Activated B cell treated with CpG ODN at 0.5 μM for 24 hours (primary cell): ENCODE results near the gene HOXB3. TPM values are rescaled to one million over a fixed set of nuclear protein-coding genes. Genes with fewer than 3 reads are reported as not detected.

Source experiments
- ATAC-seq: fragments of 200-7000 bp; cut with Tn5 transposase; one replicate; pipeline ENCODE4 v1.10.0; 2021; ENCODE audit warnings: low read depth, mild to moderate bottlenecking, moderate library complexity
- CTCF ChIA-PET: fragments of 350-600 bp; sonication (Branson Sonifier 250); formaldehyde crosslinking; loops from one replicate; lab custom pipeline; 2021; ENCODE audit warnings: antibody characterized with exemption; lab: Charles Lee
- POLR2A ChIA-PET: fragments of 350-600 bp; sonication (Branson Sonifier 250); formaldehyde crosslinking; loops from one replicate; lab custom pipeline; 2021; ENCODE audit warnings: antibody characterized with exemption; lab: Charles Lee
- DNase-seq: peaks from one replicate; pipeline ENCODE4 v3.0.0; 2022
- H3K27ac Mint-ChIP-seq: one replicate; pipeline ENCODE4 v1.8.0; 2020; ENCODE audit warnings: mixed read lengths
- H3K27me3 Mint-ChIP-seq: one replicate; pipeline ENCODE4 v1.8.0; 2021; ENCODE audit warnings: mixed read lengths
- H3K36me3 Mint-ChIP-seq: one replicate; pipeline ENCODE4 v1.8.0; 2021; ENCODE audit warnings: low read depth, mixed read lengths
- H3K4me1 Mint-ChIP-seq: one replicate; pipeline ENCODE4 v1.8.0; 2021; ENCODE audit warnings: mixed read lengths
- H3K4me3 Mint-ChIP-seq: one replicate; pipeline ENCODE4 v1.8.0; 2020; ENCODE audit warnings: mild to moderate bottlenecking, mixed read lengths
- H3K9me3 Mint-ChIP-seq: one replicate; pipeline ENCODE4 v1.8.0; 2020; ENCODE audit warnings: mixed read lengths
- intact Hi-C: fragments of 100-400 bp; cut with micrococcal nuclease; formaldehyde crosslinking; loops from one replicate; pipeline ENCODE4 v1.15.1; 2024
- total RNA-seq: library from RNA; stranded (reverse); gene quantifications from 2 replicates; pipeline ENCODE4 v1.2.3, GENCODE V29; 2022
- TF ChIP-seq, protein P1 (sequence below): fragments of 200-600 bp; IDR thresholded peaks from one replicate; pipeline ENCODE4 v1.8.0; 2022; ENCODE audit warnings: antibody characterized with exemption, mild to moderate bottlenecking

The HOXB3 gene
- total RNA-seq, 1 donor from 2014 or later: 2.6 TPM

- intact Hi-C loops: loop anchor here (2.0 to 10.0 kb wide), 4 partner anchors 135 to 437 kb away; no protein-coding TSS in a partner anchor
- ChIA-PET CTCF (interaction anchor here (1.1 to 4.5 kb wide), 11 partner anchors 8 to 566 kb away, joined by 3 to 31 read pairs (median 9); partner anchors contain the start of gene HOXB8), POLR2A (interaction anchor here (0.8 to 1.6 kb wide), 3 partner anchors 13 to 26 kb away, joined by 3 to 5 read pairs (median 3); no protein-coding TSS in a partner anchor)
- DNase-seq (no peak), ATAC-seq (no peak)
- no peaks in the 10 kb centered on the region for H3K36me3 Mint-ChIP-seq
- no peaks in the 10 kb centered on the region for H3K9me3 Mint-ChIP-seq
- no peak overlapping the region for H3K4me3 Mint-ChIP-seq
- TF ChIP-seq, protein P1, sequence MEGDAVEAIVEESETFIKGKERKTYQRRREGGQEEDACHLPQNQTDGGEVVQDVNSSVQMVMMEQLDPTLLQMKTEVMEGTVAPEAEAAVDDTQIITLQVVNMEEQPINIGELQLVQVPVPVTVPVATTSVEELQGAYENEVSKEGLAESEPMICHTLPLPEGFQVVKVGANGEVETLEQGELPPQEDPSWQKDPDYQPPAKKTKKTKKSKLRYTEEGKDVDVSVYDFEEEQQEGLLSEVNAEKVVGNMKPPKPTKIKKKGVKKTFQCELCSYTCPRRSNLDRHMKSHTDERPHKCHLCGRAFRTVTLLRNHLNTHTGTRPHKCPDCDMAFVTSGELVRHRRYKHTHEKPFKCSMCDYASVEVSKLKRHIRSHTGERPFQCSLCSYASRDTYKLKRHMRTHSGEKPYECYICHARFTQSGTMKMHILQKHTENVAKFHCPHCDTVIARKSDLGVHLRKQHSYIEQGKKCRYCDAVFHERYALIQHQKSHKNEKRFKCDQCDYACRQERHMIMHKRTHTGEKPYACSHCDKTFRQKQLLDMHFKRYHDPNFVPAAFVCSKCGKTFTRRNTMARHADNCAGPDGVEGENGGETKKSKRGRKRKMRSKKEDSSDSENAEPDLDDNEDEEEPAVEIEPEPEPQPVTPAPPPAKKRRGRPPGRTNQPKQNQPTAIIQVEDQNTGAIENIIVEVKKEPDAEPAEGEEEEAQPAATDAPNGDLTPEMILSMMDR: no peak
- H3K27me3 Mint-ChIP-seq: peaks cover 74% of the 10 kb centered on the region
- H3K27ac Mint-ChIP-seq: no peak overlapping the region
- peaks cover 42% of the 10 kb centered on the region for H3K4me1 Mint-ChIP-seq
Measured at GRCh38 chr17:48592057-48592514, 2.0 kb upstream of the HOXB3 start.

DNA sequence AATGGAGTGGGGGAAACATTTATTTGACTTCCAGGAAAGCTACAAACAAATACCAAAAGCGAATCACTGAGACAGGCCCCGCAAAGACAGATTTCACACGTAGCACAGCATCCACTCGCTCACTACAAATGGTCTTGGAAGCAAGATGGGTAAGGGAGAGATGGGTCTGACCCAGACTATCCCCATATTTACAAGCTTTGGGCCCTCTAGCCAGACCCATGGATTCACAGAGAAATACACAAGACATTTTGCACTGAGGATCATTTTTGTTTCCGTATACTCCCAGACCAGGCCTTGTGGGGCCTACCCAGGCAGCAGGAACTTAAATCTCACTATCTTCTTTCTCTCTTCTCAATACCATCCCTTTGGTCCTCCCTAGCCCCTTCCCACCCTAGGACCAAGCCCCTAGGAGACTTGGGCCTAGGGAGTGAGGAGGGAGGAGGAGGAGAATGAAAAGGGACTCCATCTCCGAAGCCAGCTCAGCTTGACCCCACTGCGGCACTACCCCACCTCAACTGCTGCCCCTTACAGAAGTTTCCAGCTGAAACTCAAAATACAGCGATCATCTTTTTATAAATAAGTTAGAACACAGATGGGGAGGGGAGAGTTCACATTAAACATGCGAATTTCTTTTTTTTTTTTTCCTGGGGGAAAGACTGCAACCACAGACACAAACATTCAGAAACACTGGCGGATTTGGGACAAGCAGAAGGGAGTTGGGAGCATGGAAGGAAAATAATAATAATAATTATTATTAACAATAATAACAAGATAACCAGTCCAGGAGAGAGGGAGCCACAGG, 1.4 kb upstream of the HOXB3 start:
- Mint-ChIP-seq H3K9me3 (no peaks in the 10 kb centered on the region), H3K36me3 (no peaks in the 10 kb centered on the region), H3K27ac (no peak overlapping the region), H3K4me1 (peaks cover 38% of the 10 kb centered on the region), H3K4me3 (no peak overlapping the region), H3K27me3 (peaks cover 76% of the 10 kb centered on the region)
- no peak for DNase-seq
- ChIA-PET CTCF (interaction anchor here (1.3 to 4.5 kb wide), 7 partner anchors 21 to 257 kb away, joined by 3 to 29 read pairs (median 9); no protein-coding TSS in a partner anchor), POLR2A (interaction anchor here (0.6 to 1.6 kb wide), 3 partner anchors 13 to 1309 kb away, joined by 3 to 4 read pairs (median 3); no protein-coding TSS in a partner anchor)
- intact Hi-C loops: loop anchor here (2.0 to 10.0 kb wide), 4 partner anchors 135 to 437 kb away; no protein-coding TSS in a partner anchor
- ATAC-seq: no peak
- TF ChIP-seq, protein P1: no peak

GRCh38 chr17:48590607-48591161, 643 bp upstream of the HOXB3 start:
- no peaks in the 10 kb centered on the region for H3K36me3 Mint-ChIP-seq
- H3K27ac Mint-ChIP-seq: no peak overlapping the region
- POLR2A ChIA-PET: interaction anchor here (0.6 kb wide), 2 partner anchors 229 to 1310 kb away, joined by 3 to 4 read pairs; no protein-coding TSS in a partner anchor
- H3K4me1 Mint-ChIP-seq: peaks cover 43% of the 10 kb centered on the region
- no peak for ATAC-seq
- DNase-seq: no peak
- TF ChIP-seq, protein P1: no peak
- CTCF ChIA-PET: interaction anchor here (1.3 to 3.2 kb wide), 3 partner anchors 22 to 255 kb away, joined by 3 to 21 read pairs (median 5); no protein-coding TSS in a partner anchor
- H3K4me3 Mint-ChIP-seq: no peak overlapping the region
- H3K9me3 Mint-ChIP-seq: no peaks in the 10 kb centered on the region
- intact Hi-C loops: loop anchor here (10.0 kb wide), 1 partner anchor 436 kb away; no protein-coding TSS in a partner anchor
- peaks cover 78% of the 10 kb centered on the region for H3K27me3 Mint-ChIP-seq

DNA sequence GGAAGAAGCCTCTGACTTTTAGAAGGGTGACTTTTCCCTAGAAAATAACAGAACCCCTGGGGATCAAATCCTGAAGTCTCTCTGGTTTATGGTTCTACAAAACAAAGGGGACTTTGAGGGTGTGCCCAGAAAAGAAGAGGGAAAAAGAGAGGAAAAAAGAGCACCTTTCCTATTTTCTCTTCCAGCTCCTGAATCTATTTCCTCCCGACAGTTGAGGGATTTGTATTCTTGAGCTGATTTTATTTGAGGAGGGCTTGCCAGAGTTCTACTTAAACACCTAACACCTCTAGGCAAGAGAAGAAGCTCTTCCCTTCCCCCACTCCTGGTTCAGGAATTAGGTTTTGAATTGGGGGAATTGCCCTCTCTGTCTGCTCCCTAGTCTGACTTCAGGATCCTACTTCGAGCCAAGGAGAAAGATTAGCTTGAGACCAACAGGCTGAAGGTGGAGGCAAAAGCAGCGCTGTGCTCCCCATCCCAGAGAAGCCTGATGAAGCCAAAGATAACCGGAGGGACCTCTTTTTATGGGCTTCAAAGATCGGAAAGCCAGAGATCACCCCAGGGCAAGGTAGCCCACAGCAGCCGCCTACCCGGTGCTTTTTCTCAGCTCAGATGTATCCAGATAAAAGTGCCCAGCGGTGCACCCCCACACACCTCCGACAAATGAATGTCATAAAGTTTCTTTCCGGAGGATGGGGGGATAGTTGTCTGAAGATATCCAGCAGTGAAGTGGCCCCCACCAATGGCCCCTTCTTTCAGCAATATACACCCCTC, 796 bp downstream of the HOXB3 start:
- ChIA-PET POLR2A (interaction anchor here (0.7 kb wide), 1 partner anchor 25 kb away, joined by 6 read pairs; no protein-coding TSS in a partner anchor), CTCF (interaction anchor here (0.7 to 2.9 kb wide), 7 partner anchors 24 to 281 kb away, joined by 3 to 13 read pairs (median 3); no protein-coding TSS in a partner anchor)
- H3K27ac Mint-ChIP-seq: no peak overlapping the region
- no peak for DNase-seq
- H3K36me3 Mint-ChIP-seq: no peaks in the 10 kb centered on the region
- H3K9me3 Mint-ChIP-seq: no peaks in the 10 kb centered on the region
- intact Hi-C loops: no loop called here
- no peak for ATAC-seq
- TF ChIP-seq, protein P1: no peak
- peaks cover 52% of the 10 kb centered on the region for H3K4me1 Mint-ChIP-seq
- H3K4me3 Mint-ChIP-seq: no peak overlapping the region
- H3K27me3 Mint-ChIP-seq: peaks cover 80% of the 10 kb centered on the region
